DOHH2 (cell line): Measurements from ENCODE around the gene UBE2K.

Source experiments
- H3F3A ChIP-seq: fragments of 200-600 bp; sonication (generic), shearing (Covaris generic); 2 replicates; pipeline ENCODE4 v1.6.0; 2016; ENCODE audit warnings: antibody characterized with exemption, mild to moderate bottlenecking; ENCODE audit not compliant: control insufficient read depth, insufficient read depth
- H3K27ac ChIP-seq: fragments of 200-600 bp; sonication (generic); 2 replicates; pipeline ENCODE4 v1.5.1; 2014; ENCODE audit warnings: low read depth, mild to moderate bottlenecking, low read length, moderate library complexity
- H3K27me3 ChIP-seq: fragments of 200-600 bp; sonication (generic); 2 replicates; pipeline ENCODE4 v1.6.1; 2014; ENCODE audit warnings: mild to moderate bottlenecking, low read length, mixed read lengths; ENCODE audit not compliant: control insufficient read depth
- H3K36me3 ChIP-seq: fragments of 200-600 bp; sonication (generic); 2 replicates; pipeline ENCODE4 v1.6.1; 2014; ENCODE audit warnings: mild to moderate bottlenecking, low read length, moderate library complexity, mixed read lengths; ENCODE audit not compliant: control insufficient read depth
- H3K4me1 ChIP-seq: fragments of 200-600 bp; sonication (generic); 2 replicates; pipeline ENCODE4 v1.6.1; 2014; ENCODE audit warnings: mild to moderate bottlenecking, low read length, mixed read lengths; ENCODE audit not compliant: control insufficient read depth
- H3K4me2 ChIP-seq: fragments of 200-600 bp; sonication (generic); 2 replicates; pipeline ENCODE4 v1.6.0; 2014; ENCODE audit warnings: mild to moderate bottlenecking, low read length, moderate library complexity
- H3K4me3 ChIP-seq: fragments of 200-600 bp; sonication (generic); 2 replicates; pipeline ENCODE4 v1.5.1; 2014; ENCODE audit warnings: mild to moderate bottlenecking, low read length, mixed read lengths
- H3K79me2 ChIP-seq: fragments of 200-600 bp; sonication (generic); 2 replicates; pipeline ENCODE4 v1.6.1; 2014; ENCODE audit warnings: mild to moderate bottlenecking, low read length, mixed read lengths; ENCODE audit not compliant: control insufficient read depth
- H3K9me2 ChIP-seq: fragments of 200-600 bp; sonication (generic); replicated peaks from 2 replicates; pipeline ENCODE4 v1.6.1; 2014; ENCODE audit warnings: mild to moderate bottlenecking, low read length, mixed read lengths; ENCODE audit not compliant: control insufficient read depth
- H3K9me3 ChIP-seq: fragments of 200-600 bp; sonication (generic); 2 replicates; pipeline ENCODE4 v1.6.1; 2014; ENCODE audit warnings: antibody characterized with exemption, low read length, mixed read lengths; ENCODE audit not compliant: control insufficient read depth, insufficient read depth
- H4K20me1 ChIP-seq: fragments of 200-600 bp; sonication (generic); 2 replicates; pipeline ENCODE4 v1.6.0; 2014; ENCODE audit warnings: low read depth, mild to moderate bottlenecking, antibody characterized with exemption, low read length, moderate library complexity; ENCODE audit not compliant: control insufficient read depth, insufficient read depth
- CTCF ChIP-seq: fragments of 200-600 bp; sonication (generic); IDR thresholded peaks from one replicate; pipeline ENCODE4 v1.5.1; 2014; ENCODE audit warnings: antibody characterized with exemption, mild to moderate bottlenecking, low read depth, low read length; ENCODE audit not compliant: poor library complexity, severe bottlenecking
- EZH2phosphoT487 ChIP-seq: fragments of 200-600 bp; sonication (generic); IDR thresholded peaks from 2 replicates; pipeline ENCODE4 v1.6.1; 2017; ENCODE audit warnings: borderline replicate concordance, mild to moderate bottlenecking, antibody characterized with exemption, low read length, moderate library complexity, mixed read lengths

UBE2K gene

GRCh38 chr4:39814403-39815185 is 116.7 kb downstream of the UBE2K start:
- H3K4me1 ChIP-seq = peaks cover 5% of the 10 kb centered on the region; the same call in 1 of the 2 replicates
- H3K4me2 ChIP-seq = no peak overlapping the region
- H3K79me2 ChIP-seq = no peaks in the 10 kb centered on the region
- H3F3A ChIP-seq = peaks cover 15% of the 10 kb centered on the region
- TF ChIP-seq EZH2phosphoT487 (no peak), CTCF (no peak)
- no peak overlapping the region for H3K4me3 ChIP-seq
- H3K27me3 ChIP-seq = no peaks in the 10 kb centered on the region
- H3K9me2 ChIP-seq = no peaks in the 10 kb centered on the region
- peaks cover 8% of the 10 kb centered on the region; the same call in 1 of the 2 replicates for H3K9me3 ChIP-seq
- H3K36me3 ChIP-seq = no peaks in the 10 kb centered on the region
- H4K20me1 ChIP-seq = no peaks in the 10 kb centered on the region
- no peak overlapping the region for H3K27ac ChIP-seq

- Histone ChIP-seq H3K4me1 (peaks cover 5% of the 10 kb centered on the region; the same call in 1 of the 2 replicates), H3K27ac (no peak overlapping the region)
- no peak for TF ChIP-seq EZH2phosphoT487
- no peak for TF ChIP-seq CTCF
Observed at GRCh38 chr4:39818646-39819045, 120.7 kb downstream of the UBE2K start.

GRCh38 chr4:39820186-39820585 is 122.2 kb downstream of the UBE2K start:
- TF ChIP-seq CTCF (no peak), EZH2phosphoT487 (no peak)
- Histone ChIP-seq H3K79me2 (no peaks in the 10 kb centered on the region), H3K27ac (no peak overlapping the region), H3F3A (peaks cover 12% of the 10 kb centered on the region; the same call in 1 of the 2 replicates), H3K27me3 (no peaks in the 10 kb centered on the region), H3K9me2 (no peaks in the 10 kb centered on the region), H3K4me1 (peaks cover 5% of the 10 kb centered on the region; the same call in 1 of the 2 replicates), H3K36me3 (peaks cover 14% of the 10 kb centered on the region), H3K4me2 (no peak overlapping the region), H3K9me3 (no peaks in the 10 kb centered on the region), H4K20me1 (no peaks in the 10 kb centered on the region), H3K4me3 (no peak overlapping the region)

More at GRCh38 chr4:39818646-39819045, 120.7 kb downstream of the UBE2K start:
- Histone ChIP-seq H3K4me3 (no peak overlapping the region), H4K20me1 (no peaks in the 10 kb centered on the region), H3K9me2 (no peaks in the 10 kb centered on the region), H3K36me3 (peaks cover under 1% of the 10 kb centered on the region; the same call in 1 of the 2 replicates), H3K27me3 (no peaks in the 10 kb centered on the region), H3K9me3 (peaks cover 8% of the 10 kb centered on the region; the same call in 1 of the 2 replicates), H3K4me2 (no peak overlapping the region), H3K79me2 (no peaks in the 10 kb centered on the region), H3F3A (peaks cover 16% of the 10 kb centered on the region)
